ENCODE measurements around the gene CHL1. TPM values are rescaled to one million over a fixed set of nuclear protein-coding genes. Genes with fewer than 3 reads are reported as not detected.

CHL1 gene
- total RNA-seq, 1 donor from 2014 or later, result 0.49 TPM

GRCh38 chr3:353191-353739 is 156.7 kb downstream of the CHL1 start:
- Histone ChIP-seq H3K4me3 (no peak overlapping the region), H3K27me3 (peaks cover 31% of the 10 kb centered on the region), H3K79me2 (ENCODE audit: low read depth) (no peaks in the 10 kb centered on the region), H3K27ac (no peak overlapping the region), H3K4me2 (no peak overlapping the region), H3K9me3 (ENCODE audit: low read depth) (no peaks in the 10 kb centered on the region), H3F3A (ENCODE audit: low read depth) (no peaks in the 10 kb centered on the region), H3K9ac (no peak overlapping the region), H2AFZ (replicated peaks) (no peak overlapping the region), H3K36me3 (no peaks in the 10 kb centered on the region), H3K4me1 (peaks cover 7% of the 10 kb centered on the region), H4K20me1 (ENCODE audit: low read depth) (no peaks in the 10 kb centered on the region)
- no peak for DNase-seq (ENCODE audit: low spot score)
- Mint-ChIP-seq H3K36me3 (peaks cover 8% of the 10 kb centered on the region), H3K27ac (no peak overlapping the region), H3K9me3 (no peaks in the 10 kb centered on the region), H3K27me3 (ENCODE audit: insufficient read depth, low read depth) (no peaks in the 10 kb centered on the region), H3K4me1 (peaks cover 13% of the 10 kb centered on the region), H3K4me3 (no peak overlapping the region)
- TF ChIP-seq EZH2phosphoT487 (IDR thresholded peaks at IDR 0.05), result no peak
- TF ChIP-seq CTCF (IDR thresholded peaks at IDR 0.05), result no peak
- TF ChIP-seq EZH2 (IDR thresholded peaks at IDR 0.05), result no peak

- no peaks in the 10 kb centered on the region for H3K27me3 Mint-ChIP-seq (ENCODE audit: insufficient read depth, low read depth)
- no peak overlapping the region for H3K4me3 ChIP-seq
- no peak overlapping the region for H3K4me3 Mint-ChIP-seq
- H3K27ac ChIP-seq, result no peak overlapping the region
- peaks cover 8% of the 10 kb centered on the region for H3K4me1 Mint-ChIP-seq
- H3K27ac Mint-ChIP-seq, result peak overlapping the region; percentile 82
- DNase-seq (ENCODE audit: low spot score), result peak; percentile 61
- H2AFZ ChIP-seq (replicated peaks), result no peak overlapping the region
- H3K36me3 ChIP-seq, result no peaks in the 10 kb centered on the region
- H3K4me1 ChIP-seq, result no peaks in the 10 kb centered on the region
- no peaks in the 10 kb centered on the region for H3K9me3 Mint-ChIP-seq
- no peaks in the 10 kb centered on the region for H3K9me3 ChIP-seq (ENCODE audit: low read depth)
- peaks cover 8% of the 10 kb centered on the region for H3K36me3 Mint-ChIP-seq
- H3K4me2 ChIP-seq, result no peak overlapping the region
- peaks cover 19% of the 10 kb centered on the region for H3K27me3 ChIP-seq
- TF ChIP-seq EZH2 (IDR thresholded peaks at IDR 0.05) (no peak), EZH2phosphoT487 (IDR thresholded peaks at IDR 0.05) (no peak), CTCF (IDR thresholded peaks at IDR 0.05) (peak; percentile 84)
- no peak overlapping the region for H3K9ac ChIP-seq
- no peaks in the 10 kb centered on the region for H4K20me1 ChIP-seq (ENCODE audit: low read depth)
- no peaks in the 10 kb centered on the region for H3K79me2 ChIP-seq (ENCODE audit: low read depth)
- H3F3A ChIP-seq (ENCODE audit: low read depth), result no peaks in the 10 kb centered on the region
These were observed 157.9 kb downstream of the CHL1 start for GRCh38 chr3:354432-354831.

- Mint-ChIP-seq H3K4me1 (peaks cover 8% of the 10 kb centered on the region), H3K9me3 (no peaks in the 10 kb centered on the region), H3K36me3 (peaks cover 5% of the 10 kb centered on the region), H3K27ac (no peak overlapping the region), H3K4me3 (no peak overlapping the region), H3K27me3 (ENCODE audit: insufficient read depth, low read depth) (no peaks in the 10 kb centered on the region)
- no peak for TF ChIP-seq EZH2 (IDR thresholded peaks at IDR 0.05)
- TF ChIP-seq CTCF (IDR thresholded peaks at IDR 0.05), result no peak
- no peak for TF ChIP-seq EZH2phosphoT487 (IDR thresholded peaks at IDR 0.05)
- Histone ChIP-seq H3K27ac (no peak overlapping the region), H3F3A (ENCODE audit: low read depth) (no peaks in the 10 kb centered on the region), H3K36me3 (no peaks in the 10 kb centered on the region), H4K20me1 (ENCODE audit: low read depth) (no peaks in the 10 kb centered on the region), H3K9me3 (ENCODE audit: low read depth) (no peaks in the 10 kb centered on the region), H3K27me3 (peaks cover 7% of the 10 kb centered on the region), H3K4me2 (no peak overlapping the region), H2AFZ (replicated peaks) (no peak overlapping the region), H3K79me2 (ENCODE audit: low read depth) (no peaks in the 10 kb centered on the region), H3K9ac (no peak overlapping the region), H3K4me1 (no peaks in the 10 kb centered on the region), H3K4me3 (no peak overlapping the region)
- no peak for DNase-seq (ENCODE audit: low spot score)
These were observed 159.1 kb downstream of the CHL1 start for GRCh38 chr3:355622-356021.
